RWPE2 (cell line): Measurements from ENCODE around the gene SCEL.

Experiments used
- ATAC-seq: fragments of 200-7000 bp; cut with Tn5 transposase; 3 replicates; pipeline ENCODE4 v1.9.1; 2021; ENCODE audit warnings: low read depth
- DNase-seq: peaks from one replicate; pipeline ENCODE4 v3.0.0-alpha.2; 2020; ENCODE audit warnings: low spot score
- H3K27ac ChIP-seq: fragments of 450-650 bp; 2 replicates; pipeline ENCODE4 v1.5.1; 2017; ENCODE audit warnings: mild to moderate bottlenecking; ENCODE audit not compliant: poor library complexity, severe bottlenecking
- H3K27me3 ChIP-seq: fragments of 250-450 bp; sonication (Bioruptor Pico); 2 replicates; pipeline ENCODE4 v1.5.1; 2021; ENCODE audit warnings: mild to moderate bottlenecking, moderate library complexity; ENCODE audit not compliant: insufficient read depth, poor library complexity, severe bottlenecking
- H3K36me3 ChIP-seq: fragments of 250-450 bp; sonication (Bioruptor Pico); 2 replicates; pipeline ENCODE4 v1.5.1; 2020; ENCODE audit warnings: low read depth, mild to moderate bottlenecking, moderate library complexity
- H3K4me1 ChIP-seq: fragments of 250-450 bp; sonication (Bioruptor Pico); 2 replicates; pipeline ENCODE4 v1.5.1; 2021; ENCODE audit warnings: mild to moderate bottlenecking, moderate library complexity; ENCODE audit not compliant: insufficient read depth, poor library complexity, severe bottlenecking
- H3K4me3 ChIP-seq: fragments of 250-450 bp; sonication (Bioruptor Pico); 2 replicates; pipeline ENCODE4 v1.5.1; 2021; ENCODE audit warnings: mild to moderate bottlenecking, moderate library complexity; ENCODE audit not compliant: severe bottlenecking
- H3K9me3 ChIP-seq: fragments of 250-450 bp; sonication (Bioruptor Pico); 2 replicates; pipeline ENCODE4 v1.5.1; 2021; ENCODE audit warnings: mild to moderate bottlenecking, moderate library complexity; ENCODE audit not compliant: severe bottlenecking
- TF ChIP-seq, protein P1 (sequence below): fragments of 450-650 bp; IDR thresholded peaks from one replicate; pipeline ENCODE4 v1.5.1; 2017; ENCODE audit warnings: mild to moderate bottlenecking, moderate library complexity; ENCODE audit not compliant: poor library complexity, severe bottlenecking

Gene SCEL

DNA sequence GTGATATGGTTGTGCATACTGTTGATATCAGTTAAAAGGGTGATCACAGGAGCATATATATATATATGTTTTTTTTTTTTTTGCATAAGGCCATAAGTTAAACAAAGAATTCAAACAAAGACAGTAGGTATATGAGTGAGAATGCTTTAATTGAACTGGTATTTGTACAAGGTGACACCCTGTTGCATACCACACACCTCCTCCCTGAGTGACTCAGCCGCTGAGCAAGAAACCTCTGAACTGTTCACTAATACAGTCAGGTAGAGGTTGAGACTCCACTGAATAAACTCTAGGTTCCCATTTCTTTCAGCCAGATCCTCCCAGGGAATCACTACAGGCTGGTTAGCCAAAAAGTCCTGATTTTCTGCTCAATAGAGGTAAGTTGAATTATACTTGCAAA is at the start of gene SCEL:
SCEL (plus strand) TSS at position 259 of the 400 bp plus-strand sequence. CDS start 20,170 bp downstream, outside the sequence.
- Histone ChIP-seq H3K4me3 (peak within 1 kb of the TSS; percentile 10), H3K27me3 (no peaks in the 10 kb centered on the region), H3K9me3 (no peaks in the 10 kb centered on the region), H3K36me3 (no peaks in the 10 kb centered on the region), H3K4me1 (peaks cover 54% of the 10 kb centered on the region), H3K27ac (peak within 1 kb of the TSS; percentile 81)
- DNase-seq (peak; percentile 74), ATAC-seq (peak; percentile 86)
- TF ChIP-seq, protein P1, sequence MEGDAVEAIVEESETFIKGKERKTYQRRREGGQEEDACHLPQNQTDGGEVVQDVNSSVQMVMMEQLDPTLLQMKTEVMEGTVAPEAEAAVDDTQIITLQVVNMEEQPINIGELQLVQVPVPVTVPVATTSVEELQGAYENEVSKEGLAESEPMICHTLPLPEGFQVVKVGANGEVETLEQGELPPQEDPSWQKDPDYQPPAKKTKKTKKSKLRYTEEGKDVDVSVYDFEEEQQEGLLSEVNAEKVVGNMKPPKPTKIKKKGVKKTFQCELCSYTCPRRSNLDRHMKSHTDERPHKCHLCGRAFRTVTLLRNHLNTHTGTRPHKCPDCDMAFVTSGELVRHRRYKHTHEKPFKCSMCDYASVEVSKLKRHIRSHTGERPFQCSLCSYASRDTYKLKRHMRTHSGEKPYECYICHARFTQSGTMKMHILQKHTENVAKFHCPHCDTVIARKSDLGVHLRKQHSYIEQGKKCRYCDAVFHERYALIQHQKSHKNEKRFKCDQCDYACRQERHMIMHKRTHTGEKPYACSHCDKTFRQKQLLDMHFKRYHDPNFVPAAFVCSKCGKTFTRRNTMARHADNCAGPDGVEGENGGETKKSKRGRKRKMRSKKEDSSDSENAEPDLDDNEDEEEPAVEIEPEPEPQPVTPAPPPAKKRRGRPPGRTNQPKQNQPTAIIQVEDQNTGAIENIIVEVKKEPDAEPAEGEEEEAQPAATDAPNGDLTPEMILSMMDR = no peak

DNA sequence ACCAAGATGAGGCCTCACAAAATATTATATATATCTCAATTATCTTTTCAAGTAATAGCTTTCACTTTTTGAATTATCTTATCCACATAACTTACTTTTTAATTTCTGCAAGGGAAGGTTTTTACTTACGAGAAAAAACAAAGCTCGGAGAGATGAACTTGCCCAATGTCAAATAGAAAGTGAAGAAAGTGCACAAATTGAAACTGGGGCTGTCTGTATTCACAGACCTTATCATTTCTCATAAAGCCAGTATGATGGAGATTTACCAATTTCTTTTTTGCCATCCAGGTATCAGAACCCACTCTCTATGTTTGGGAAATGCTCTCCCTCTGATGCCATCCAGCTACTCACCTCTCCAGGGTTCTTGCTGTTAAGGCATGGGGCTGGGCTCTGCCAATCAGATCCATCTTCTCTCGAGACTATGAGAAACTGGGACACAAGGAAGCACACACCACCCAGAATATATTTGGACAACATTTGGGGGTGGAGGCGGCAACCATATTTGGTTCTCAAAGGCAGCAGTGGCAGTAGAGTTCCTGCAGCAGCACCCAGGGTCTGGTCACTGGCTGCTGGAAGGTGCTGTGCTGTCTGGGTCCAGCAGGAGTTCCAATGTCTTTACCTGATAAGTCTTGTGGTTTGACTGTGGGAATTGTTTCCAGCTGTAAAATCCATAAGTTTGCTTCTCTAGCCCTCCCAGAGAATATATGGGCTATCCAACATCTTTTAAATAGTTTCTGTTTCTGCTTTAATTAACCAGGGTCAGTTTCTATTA is 45.8 kb upstream of the SCEL start:
- TF ChIP-seq, protein P1 = no peak
- Histone ChIP-seq H3K36me3 (no peaks in the 10 kb centered on the region), H3K27me3 (no peaks in the 10 kb centered on the region), H3K4me1 (no peaks in the 10 kb centered on the region), H3K9me3 (no peaks in the 10 kb centered on the region), H3K4me3 (no peak overlapping the region), H3K27ac (no peak overlapping the region)
- no peak for DNase-seq
- ATAC-seq = no peak

DNA sequence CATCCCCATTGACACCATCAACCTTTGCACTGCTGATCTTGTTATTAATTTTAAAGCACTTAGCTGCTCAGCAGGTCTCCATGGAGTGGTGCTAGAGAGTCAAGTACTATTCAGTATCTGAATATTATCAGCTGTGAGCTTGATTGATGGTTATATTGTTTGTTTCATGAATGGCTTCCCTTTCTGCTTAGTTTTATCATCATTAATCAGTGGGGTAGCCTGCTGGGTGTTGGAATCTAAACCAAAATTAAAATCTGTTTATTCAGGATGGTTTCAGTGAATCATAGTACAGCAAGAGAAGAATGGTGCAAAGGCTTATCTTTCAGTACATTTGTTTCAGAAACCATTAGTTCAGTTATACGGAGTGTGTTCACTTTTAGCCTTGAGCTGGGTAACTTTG is 42.5 kb upstream of the SCEL start:
- peak; percentile 68 for ATAC-seq
- Histone ChIP-seq H3K36me3 (no peaks in the 10 kb centered on the region), H3K9me3 (no peaks in the 10 kb centered on the region), H3K27ac (no peak overlapping the region), H3K27me3 (no peaks in the 10 kb centered on the region), H3K4me1 (no peaks in the 10 kb centered on the region), H3K4me3 (no peak overlapping the region)
- TF ChIP-seq, protein P1 = peak; percentile 81
- DNase-seq = no peak

- no peak overlapping the region for H3K27ac ChIP-seq
- DNase-seq (no peak), ATAC-seq (no peak)
- H3K4me3 ChIP-seq = no peak overlapping the region
- TF ChIP-seq, protein P1 = no peak
- H3K27me3 ChIP-seq = no peaks in the 10 kb centered on the region
- no peaks in the 10 kb centered on the region for H3K36me3 ChIP-seq
- H3K4me1 ChIP-seq = no peaks in the 10 kb centered on the region
- no peaks in the 10 kb centered on the region for H3K9me3 ChIP-seq
Observed at GRCh38 chr13:77494226-77494625, 41.3 kb upstream of the SCEL start.

- Histone ChIP-seq H3K36me3 (no peaks in the 10 kb centered on the region), H3K27ac (no peak overlapping the region), H3K9me3 (no peaks in the 10 kb centered on the region), H3K4me3 (no peak overlapping the region), H3K4me1 (no peaks in the 10 kb centered on the region), H3K27me3 (no peaks in the 10 kb centered on the region)
- DNase-seq = no peak
- TF ChIP-seq, protein P1 = no peak
- no peak for ATAC-seq
Observed at GRCh38 chr13:77497350-77497749, 38.2 kb upstream of the SCEL start.
